ENCODE data around the gene ZNF335.
A peak's percentile ranks its signal among the peaks of the same experiment; 100 is the strongest.
"Not testable (repeated sequence)": the region's sequence is repeated elsewhere in the genome, so short reads cannot be mapped to it uniquely, and the experiment has no call there.

Gene ZNF335

DNA sequence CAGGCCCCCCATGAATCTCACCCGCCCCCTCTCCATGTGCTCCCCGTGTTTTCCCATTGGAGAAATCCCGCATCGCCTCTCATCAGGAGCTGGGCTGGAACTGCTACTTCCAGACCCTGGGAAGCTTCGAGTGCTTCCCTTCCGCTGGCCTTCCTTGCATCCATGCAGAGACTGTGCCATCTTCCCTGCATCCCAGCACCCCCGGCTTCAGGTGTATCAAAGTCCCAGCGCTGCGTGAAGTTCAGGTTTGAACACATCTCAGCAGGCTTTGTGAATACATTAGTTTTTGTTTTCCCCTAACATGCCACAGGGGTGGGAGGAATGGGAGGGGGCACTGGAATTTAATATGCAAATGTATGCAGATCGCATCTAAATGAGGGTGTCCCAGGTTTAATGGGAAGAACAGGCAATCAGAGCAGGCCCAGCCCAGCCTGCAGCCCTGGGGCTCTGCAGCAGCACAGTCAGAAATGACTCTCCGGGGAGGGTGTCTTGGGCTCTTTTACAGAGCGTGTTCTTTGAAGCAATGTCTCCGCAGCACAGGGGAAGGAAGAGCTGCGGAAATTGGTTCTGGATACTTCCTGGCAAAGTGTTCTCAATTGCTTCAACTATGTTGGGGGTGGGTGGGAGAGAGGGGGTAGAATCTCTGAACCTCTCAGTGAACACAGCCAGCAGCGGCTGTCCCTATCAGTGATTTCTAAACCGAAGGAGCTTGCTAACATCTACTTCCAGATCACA, 28.4 kb upstream of the ZNF335 start:
- DNase-seq, result no peak

DNA sequence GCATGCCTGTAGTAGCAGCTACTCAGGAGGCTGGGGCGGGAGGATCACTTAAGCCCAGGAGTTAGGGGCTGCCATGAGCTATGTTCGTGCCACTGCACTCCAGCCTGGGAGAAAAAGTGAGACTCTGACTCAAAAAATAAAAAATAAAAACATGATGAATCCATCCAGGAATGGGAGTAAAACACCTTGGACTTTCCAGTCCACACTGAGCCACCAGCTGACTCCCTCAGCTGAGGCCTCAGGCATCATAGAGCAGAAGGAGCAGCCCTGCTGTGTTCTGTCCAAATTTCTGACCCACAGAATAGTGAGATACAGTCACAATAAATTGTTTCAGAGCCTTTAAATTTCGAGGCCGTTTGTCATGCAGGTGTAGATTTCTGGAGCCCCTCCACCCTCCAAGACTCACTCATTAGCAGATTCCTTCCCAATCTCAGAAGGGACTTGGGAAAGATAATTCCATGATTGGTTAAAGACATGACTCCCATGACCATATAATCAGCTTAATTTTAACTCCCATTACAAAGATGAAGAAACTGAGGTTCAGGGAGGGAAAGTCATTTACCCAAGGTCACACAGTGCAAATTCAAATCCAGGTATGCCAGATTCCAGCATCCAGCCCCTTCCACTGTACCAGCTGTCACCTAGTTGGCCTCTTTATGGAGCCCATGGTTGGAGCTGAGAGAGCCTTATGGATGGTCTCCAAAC, 27.7 kb upstream of the ZNF335 start:
- no peak for DNase-seq

DNA sequence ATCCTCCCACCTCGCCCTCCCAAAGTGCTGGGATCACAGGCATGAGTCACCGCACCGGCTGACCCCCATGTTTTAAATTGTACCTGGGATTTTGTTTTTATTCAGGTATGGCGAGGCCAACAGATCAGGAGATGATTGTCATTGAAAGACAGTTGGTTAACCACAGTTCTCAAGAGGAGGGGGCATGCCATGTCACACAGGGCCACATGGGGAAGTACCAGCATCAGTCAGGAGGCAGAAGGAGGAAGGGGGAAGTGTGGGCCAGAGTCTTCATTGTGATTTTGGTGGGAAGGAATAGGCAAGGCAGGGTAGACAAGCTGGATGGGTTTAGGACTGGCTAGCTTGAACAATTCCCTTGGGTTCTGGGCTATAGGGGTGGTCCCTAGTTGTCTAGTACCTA, 26.8 kb upstream of the ZNF335 start:
- no peak for DNase-seq

DNA sequence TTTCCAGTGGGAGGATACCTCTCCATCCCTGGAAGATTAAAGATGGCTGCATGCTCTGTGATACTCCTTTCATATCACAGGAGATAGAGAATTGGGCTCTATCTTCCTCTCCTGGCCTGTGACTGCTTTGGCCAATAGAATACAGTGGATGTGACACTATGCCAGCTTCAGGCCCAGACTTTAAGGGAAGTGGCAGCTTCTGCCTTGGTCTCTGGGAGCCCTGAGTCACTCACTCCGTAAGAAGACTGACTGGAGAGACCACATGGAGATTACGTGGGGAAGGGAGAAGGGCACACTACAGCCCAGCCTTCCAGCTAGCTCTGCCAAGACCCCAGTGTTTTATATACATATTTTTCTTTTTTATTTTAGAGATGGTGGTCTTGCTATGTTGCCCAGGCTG, 26.3 kb upstream of the ZNF335 start:
- DNase-seq, result no peak

DNA sequence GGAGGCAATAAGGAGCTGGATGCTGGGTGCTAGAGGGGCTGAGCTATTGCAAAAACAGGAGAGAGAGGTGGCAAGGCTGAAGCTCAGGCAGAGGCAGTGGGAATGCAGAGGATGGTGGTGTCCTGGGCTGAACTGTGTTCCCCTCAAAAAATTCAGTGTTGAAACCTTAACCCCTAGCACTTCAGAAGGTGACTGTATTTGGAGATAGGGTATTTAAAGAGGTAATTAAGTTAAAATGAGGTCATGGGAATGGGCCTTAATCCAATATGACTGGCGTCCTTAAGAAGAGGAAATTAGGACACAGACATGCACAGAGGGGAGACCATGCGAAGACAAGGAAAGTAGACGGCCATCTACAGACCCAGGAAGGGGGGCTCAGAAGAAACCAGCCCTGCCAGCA, 25.2 kb upstream of the ZNF335 start:
- DNase-seq, result no peak

DNA sequence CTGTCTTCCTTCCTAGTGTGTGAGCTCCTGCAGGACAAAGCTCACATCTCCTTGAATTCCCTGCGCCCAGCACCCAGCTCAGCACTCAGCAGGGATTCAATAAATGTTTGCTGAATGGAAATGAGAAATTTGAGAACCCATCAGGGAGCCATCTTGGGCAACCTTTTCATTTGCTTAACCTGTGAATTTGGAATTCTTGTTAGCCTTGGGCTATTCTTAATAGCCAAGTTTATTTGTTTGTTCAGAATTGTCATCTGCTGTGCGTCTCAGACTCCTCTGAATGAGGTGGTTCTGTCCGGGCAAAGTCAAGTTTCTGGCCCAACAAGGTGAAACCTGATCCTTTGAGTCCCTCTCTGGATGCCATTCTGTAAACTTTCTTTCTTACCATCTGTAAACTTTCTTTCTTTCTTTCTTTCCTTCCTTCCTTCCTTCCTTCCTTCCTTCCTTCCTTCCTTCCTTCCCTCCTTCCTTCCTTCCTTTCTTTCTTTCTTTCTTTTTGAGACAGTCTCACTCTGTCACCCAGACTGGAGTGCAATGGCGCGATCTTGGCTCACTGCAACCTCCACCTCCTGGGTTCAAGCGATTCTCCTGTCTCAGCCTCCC, 23.6 kb upstream of the ZNF335 start:
- not testable (repeated sequence) for DNase-seq

DNA sequence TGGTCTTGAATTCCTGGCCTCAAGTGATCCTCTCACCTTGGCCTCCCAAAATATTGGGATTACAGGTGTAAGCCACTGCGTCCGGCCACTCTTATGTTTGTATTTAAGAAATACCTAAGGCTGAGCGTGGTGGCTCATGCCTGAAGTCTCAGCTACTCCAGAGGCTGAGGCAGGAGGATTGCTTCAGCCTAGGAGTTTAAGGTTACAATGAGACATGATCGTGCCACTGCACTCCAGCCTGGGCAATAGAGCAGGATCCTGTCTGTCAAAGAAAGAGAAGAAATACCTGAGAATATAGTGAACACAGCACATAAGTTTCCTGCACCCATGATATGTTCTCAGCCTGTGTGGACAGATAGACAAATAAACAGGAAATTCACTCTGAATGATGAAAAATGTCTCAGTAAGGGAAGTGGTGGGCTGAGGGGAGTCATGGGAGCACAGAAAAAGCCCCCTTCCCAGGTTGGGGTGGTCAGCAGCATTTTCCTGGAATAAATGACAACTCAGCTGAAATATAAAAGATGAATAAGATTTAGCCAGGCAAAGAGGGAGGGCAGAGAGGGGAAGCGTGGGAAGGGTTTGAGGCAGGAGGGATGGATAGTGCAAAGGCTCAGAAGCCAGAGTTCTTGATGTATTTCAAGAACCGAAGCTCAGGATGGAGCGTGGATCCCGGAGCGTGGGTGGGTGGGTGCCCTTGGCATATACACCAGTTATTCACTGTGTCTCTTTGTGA, 22.9 kb upstream of the ZNF335 start:
- no peak for DNase-seq

DNA sequence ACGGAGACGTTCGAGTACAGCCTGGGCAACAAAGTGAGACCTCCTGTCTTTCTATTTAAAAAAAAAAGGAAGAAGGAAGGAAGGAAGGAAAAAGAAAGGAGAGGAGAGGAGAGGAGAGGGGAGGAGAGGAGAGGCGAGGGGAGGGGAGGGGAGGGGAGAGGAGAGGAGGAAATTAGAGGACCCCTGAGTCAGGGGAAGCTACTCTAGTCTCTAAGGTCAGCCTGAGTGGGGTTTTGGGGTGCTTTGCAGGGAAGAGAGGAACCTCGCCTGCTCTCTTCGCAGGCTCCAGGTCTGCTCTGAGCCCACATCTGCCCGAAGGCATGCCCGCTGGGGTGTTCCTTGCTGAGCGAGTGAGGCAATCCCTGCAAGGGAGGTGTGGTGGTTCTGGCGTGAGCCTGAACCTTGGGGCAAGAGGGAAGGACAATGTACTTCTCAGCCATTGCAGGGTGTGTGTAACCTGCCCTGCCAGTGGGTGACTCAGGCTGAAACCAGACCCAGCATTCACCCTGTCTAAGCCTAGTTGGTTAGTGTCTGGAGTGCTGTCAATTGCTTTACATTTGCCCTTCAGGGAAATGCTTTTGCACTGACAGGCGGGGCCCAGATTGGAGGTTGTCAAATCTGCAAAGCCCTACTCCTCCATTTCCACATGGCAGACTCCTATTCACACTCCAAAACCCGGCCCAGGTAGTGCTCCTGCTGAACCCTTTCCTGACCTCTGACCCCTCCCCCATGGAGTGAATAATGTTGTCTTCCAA, 21.4 kb upstream of the ZNF335 start:
- peak; percentile 12 for DNase-seq

DNA sequence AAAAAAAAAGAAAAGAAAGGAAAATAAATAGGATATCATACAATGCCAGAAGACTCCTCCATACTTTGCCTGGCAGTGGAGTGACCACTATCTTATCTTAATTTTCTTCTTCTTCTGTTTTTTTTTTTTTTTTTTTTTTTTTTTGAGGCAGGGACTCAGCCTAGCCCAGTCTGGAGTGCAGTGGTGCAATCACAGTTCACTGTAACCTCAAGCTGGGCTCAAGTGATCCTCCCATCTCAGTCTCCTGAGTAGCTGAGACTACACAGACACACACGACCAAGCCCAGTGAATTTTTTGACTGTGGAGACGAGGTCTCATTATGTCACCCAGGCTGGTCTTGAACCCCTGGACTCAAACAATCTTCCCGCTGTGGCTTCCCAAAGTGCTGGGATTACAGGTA, 19.6 kb upstream of the ZNF335 start:
- DNase-seq, result no peak

DNA sequence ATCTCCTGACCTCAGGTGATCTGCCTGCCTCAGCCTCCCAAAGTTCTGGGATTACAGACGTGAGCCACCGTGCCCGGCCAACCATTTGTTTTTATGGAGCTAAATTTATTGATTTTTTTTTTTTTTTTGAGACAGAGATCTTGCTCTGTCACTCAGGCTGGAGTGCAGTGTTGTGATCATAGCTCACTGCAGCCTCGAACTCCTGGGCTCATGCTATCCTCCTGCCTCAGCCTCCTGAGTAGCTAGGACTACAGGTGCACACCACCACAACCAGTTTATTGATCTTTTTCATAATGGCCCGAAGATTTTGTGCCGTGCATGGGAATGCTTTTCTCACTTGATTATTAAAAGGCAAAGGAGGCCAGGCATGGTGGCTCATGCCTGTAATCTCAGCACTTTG, 16.8 kb upstream of the ZNF335 start:
- DNase-seq, result not testable (repeated sequence)

DNA sequence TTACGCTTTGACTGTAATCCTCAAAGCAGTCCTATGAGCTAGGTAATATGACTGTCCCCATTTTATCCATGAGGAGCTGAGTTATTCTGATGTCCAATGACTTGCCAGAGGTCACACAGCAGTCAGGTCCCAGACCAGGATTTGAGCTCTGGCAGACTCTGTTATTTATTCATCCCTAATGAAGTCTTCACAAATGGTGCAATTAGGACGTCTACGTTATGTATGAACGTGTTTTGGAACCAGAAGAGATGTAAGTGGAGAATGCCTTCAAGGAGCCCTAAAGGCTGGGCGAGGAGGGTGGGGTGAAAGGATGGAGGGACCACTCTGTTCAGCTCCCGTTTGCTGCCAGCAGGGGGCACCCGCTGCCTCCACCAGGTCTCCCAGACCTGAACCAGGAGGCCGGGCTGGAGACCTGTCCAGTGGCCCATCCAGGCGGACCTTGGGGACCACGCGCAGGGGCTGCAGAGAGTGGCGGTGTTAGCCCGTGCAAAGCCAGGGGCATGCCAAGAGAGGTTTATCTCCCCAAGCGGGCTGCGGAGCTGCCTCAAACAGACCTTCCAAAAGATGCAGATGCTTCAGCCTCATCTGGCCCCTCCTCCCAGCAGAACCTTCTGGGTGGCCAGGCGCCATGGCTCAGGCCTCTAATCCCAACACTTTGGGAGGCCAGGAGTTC, 15.2 kb upstream of the ZNF335 start:
- DNase-seq, result peak; percentile 24

DNA sequence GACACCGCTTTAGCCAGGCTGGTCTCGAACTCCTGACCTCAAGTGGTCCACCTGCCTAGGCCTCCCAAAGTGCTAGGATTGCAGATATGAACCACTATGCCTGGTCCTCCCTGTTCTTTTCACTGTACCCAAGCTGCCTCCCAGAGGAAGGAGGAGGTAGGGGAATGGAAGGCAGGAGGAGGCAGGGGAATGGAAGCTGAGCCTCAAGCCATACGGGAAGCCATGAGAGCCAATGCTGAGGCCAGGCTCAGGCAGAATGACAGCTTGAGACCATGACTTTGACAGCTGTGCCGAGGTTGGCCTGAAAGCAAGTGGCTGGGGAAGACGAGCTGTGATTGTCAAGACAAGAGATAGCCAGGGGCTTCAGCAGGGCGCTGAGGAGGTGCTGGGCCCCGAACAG, 13.6 kb upstream of the ZNF335 start:
- DNase-seq, result no peak

DNA sequence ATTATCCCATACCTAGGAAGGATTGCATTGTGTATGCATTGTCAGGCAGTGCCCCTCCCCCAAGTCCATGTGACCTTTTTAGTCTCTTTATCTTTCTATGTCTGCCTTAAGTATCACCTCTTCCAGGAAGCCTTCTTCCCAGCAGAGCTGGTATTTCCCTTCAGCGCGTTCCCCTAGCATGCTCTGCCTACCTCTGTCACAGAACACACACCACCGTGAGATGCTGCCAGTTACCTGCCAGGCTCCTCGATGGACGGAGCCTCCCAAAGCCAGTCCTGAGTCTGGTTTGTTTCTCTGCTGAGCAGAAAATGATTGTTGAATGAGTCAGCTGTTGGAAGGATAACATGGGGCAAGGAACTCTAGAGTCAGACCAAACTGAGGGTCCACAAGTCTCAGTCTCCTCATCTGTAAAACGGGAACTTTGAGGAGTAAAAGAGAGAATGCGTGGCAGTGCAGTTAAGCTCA, 11.3 kb upstream of the ZNF335 start:
- no peak for DNase-seq

DNA sequence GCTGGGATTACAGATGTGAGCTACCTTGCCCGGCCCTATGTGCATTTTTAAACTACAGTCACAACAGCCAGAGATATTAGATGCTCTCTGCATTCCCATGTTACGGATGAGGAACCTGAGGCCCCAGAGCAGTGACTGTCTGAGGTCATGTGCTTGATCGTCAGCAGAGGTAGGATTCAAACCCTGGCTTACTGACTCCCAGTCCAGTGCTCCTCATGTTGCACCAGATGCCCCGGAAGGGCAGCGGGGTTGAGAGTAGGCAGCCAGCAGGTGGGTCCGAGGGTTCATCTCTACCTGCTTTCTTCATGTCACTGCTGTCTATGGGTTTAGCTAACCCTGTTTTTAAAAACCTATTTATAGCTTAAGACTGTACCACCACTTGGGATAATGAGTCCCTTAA, 9.3 kb upstream of the ZNF335 start:
- no peak for DNase-seq

DNA sequence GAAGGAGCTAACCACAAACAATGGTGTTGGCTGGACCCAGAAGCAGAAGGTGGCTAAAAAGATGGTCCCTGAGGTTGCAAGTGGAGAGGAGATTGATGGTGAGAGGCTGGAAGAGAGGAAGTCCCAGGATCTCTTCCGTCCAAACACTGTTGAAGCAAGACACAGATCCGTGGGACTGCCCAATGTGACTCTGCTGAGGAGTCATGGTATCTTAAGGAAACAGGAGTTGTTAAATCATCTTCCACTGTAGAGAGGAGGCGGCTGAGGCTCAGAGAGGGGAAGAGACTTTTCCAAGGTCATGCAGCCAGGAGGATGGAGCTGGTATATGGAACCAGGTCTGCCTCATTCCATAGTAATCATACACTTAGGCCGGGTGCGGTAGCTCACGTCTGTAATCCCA, 4.1 kb upstream of the ZNF335 start:
- no peak for DNase-seq

DNA sequence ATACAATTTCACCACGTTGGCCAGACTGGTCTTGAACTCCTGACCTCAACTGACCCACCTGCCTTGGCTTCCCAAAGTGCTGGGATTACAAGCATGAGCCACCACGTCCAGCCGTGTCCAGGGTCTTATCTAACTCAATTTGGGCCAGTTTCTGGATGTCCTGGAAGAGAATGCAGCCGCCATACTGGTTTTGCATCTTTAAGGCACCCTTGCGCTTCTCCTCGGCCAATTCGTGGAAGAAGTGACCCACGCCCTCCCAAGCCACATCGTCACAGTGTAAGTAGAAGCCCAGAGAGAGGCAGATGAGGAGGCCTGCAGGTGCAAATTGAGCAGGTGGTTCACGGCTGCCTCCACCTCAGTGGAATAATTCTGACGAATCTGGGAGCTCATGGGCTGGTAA, 3.7 kb upstream of the ZNF335 start:
- DNase-seq, result no peak

DNA sequence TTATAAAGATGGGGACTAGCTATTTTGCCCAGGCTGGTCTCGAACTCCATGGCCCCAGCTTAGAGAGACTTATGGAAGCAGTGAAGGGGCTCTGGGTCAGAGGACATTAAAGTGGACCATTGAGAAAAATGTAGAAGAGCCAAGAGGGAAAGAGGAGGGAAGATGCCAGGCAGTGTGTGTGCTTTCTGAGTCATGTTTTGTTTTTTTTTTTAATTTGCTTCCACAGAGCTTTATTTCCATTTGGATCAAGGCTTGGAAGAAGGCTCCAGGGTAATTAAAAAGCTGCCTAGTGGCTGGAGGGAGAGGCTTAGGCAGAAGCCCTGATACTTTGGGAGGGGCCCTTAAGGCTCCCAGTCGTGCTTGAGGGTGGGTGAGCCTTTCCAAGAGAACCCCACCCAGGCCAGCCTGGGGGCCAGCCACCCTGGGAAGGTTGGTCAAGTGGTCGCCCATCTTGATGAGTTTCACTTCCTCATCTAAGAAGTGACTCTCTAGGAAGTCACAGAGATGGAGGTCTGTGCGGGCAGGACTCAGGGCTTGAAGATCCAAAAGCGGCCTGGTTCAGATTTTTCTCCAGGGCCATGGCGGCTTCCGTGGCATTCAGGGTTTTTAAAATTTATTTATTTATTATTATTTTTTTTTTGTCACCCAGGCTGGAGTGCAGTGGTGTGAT, 3.0 kb upstream of the ZNF335 start:
- DNase-seq, result no peak

DNA sequence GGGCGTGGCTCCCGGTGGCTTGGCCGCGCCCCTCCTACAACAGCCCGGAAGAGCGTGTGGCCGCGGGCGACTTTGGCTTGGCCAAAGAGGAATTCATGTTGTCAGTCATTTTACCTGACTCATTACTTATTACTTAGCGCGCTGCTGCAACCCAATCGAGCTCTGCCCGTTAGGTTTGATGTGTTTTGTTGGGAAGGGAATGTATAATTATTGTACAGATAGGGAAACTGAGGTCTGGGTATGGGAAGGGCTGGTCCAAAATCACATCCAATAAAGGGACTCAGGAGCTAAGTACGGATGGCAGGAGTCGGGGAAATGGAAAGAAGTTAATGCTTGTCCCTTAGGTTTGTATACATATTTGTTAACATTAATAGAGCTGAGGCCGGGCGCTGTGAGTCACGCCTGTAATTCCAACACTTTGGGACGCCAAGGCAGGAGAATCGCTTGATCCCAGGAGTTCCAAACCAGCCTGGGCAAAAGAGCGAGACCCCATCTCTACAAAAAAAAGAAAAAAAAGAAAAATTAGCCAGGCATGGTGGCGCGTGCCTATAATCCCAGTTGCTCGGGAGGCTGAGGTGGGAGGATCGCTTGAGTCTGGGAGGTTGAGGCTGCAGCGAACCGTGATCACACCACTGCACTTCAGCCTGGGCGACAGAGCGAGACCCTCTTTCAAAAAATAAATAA, 639 bp upstream of the ZNF335 start:
- DNase-seq, result no peak

DNA sequence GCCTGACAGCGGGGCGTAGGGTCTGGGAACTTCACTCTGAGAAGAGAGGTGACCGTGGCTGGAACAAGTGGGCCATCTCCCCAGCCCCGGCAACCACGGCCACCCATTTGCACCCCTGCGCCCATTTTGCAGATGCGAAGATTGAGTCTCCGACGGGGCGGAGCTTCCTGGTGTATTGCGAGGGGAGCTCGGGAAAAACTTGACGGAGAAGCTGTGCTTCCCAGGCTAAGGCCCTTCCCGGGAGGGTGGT, 653 bp downstream of the ZNF335 start:
- DNase-seq, result no peak

DNA sequence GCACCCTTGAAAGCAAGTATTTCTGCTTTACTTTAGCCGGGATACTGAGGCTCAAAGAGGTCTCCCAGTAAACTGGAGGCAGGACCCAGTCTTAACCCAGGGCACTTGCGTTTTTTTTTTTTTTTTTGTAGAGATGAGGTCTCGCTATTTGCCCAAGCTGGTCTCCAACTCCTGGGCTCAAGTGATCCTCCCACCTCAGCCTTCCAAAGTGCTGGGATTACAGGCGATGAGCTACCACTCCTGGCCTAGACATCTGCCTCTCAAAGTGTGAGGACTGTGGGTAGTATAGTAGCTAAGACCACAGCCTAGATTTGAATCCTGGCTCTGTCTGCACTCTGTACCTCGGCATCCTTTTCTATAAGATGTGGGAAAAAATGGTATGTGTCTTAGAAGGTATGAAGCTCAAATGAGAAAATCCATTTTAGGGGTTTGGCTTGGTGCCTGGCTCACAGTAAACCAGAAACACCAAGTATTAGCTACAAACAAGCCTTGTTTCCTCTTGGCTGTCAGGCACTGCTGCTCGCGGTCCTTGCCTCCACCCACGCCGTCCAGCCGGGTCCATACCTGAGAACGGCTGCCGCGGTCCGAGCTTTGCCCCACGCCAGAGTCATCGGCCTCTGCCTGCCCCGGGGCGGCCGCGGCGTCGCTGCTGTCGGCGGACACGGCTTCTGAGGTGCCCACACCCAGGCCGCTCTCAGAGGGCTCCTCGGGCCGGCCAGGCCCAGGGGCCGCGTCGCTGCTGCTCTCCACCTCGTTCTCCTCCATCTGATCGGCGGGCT, 1.2 kb downstream of the ZNF335 start:
- no peak for DNase-seq

All from NCI-H2029 treated with DMSO at 0.1 percent for 48 hours (cell line).